NCI-H460 (cell line): Measurements from ENCODE around the gene FAM118A. TPM values are rescaled to one million over a fixed set of nuclear protein-coding genes. Genes with fewer than 3 reads are reported as not detected.
"Not testable (repeated sequence)": the region's sequence is repeated elsewhere in the genome, so short reads cannot be mapped to it uniquely, and the experiment has no call there.

Experiments
- DNase-seq: peaks from one replicate; pipeline ENCODE4 v3.0.0-alpha.2; 2016; ENCODE audit warnings: low read depth; ENCODE audit errors: extremely low read depth
- total RNA-seq: library from RNA; depleted of rRNA; stranded (reverse); fragments of >200 nt; shearing (Covaris generic); gene quantifications from 2 replicates; pipeline ENCODE4 v1.2.3, GENCODE V29; 2014

The FAM118A gene
- total RNA-seq, 1 experiment from 2014 or later = 12.9 TPM

DNA sequence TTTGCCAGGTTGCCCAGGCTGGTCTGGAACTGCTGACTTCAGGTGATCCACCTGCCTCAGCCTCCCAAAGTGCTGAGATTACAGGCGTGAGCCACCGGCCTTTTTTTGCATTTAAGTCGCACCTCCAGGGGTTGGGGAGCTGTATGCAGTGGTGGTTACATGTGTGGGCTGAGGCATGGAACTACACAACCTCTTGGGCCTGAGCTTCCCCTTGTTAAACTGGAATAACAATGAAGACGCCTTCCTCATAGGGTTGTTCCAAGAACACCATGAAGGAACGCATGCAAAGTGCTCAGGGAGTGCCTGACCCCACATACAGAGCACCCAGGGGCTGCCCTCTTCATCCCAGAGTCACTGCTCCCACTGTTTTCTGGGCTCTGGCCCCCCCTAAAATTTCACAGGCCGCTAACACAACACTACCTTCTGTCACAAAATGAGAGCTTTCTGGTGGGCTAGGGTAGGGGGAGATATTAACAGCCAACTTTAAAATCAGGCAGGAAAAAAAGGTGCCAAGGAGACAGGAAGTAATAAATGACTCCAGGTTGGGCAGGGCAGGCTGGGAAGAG, 1.3 kb upstream of the FAM118A start:
- DNase-seq = no peak

- DNase-seq = no peak
These were observed 745 bp upstream of the FAM118A start for GRCh38 chr22:45308957-45309421.

DNA sequence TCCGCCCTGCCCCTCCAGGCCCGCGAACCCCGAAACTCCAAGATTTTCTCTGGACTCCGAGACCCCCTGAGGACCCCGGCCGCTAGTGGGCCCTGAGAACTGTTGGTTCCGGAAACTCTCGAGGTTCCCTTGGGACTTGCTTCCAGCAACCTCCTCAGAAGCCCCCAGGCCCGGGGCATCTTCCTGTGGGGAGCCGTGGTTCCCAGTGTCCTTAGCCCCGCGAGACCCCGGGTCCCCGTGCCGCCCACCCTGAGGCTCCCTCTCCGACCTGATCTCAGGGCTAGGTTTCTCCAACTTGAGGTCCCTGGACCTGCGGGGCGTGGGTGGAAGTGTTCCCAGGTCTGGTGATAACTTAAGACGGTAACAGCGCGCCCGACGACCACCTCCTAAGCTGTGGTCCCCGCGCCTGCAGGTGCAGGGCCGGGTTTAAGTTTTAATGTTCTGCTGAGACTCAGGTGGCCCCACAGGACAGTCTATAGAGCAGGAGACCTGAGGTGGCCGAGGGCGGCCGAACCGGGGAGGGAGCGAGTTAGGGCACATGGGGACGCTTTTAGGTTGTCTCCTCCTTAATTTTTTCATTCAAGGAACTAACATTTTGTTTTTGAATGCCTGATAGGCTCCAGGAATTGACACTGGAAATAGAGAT, 720 bp downstream of the FAM118A start:
- no peak for DNase-seq

- DNase-seq = no peak
These were observed 1.3 kb downstream of the FAM118A start for GRCh38 chr22:45310977-45311531.

DNA sequence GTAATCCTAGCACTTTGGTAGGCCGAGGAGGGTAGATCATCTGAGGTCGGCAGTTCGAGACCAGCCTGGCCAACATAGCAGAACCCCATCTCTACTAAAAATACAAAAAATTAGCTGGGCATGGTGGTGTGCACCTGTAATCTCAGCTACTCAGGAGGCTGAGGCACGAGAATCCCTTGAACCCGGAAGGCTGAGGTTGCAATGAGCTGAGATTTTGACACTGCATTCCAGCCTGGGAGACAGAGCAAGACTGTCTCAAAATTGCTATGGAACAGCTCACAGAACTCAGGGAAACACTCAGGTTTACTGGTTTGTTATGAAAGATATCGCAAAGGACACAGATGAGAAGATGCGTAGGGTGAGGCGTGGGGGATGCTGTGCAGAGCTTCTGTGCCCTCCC, 2.7 kb downstream of the FAM118A start:
- no peak for DNase-seq

- no peak for DNase-seq
These were observed 3.1 kb downstream of the FAM118A start for GRCh38 chr22:45312856-45313255.

GRCh38 chr22:45314054-45314721, 4.5 kb downstream of the FAM118A start:
- DNase-seq = no peak

- DNase-seq = no peak
These were observed 5.1 kb downstream of the FAM118A start for GRCh38 chr22:45314786-45315185.

DNA sequence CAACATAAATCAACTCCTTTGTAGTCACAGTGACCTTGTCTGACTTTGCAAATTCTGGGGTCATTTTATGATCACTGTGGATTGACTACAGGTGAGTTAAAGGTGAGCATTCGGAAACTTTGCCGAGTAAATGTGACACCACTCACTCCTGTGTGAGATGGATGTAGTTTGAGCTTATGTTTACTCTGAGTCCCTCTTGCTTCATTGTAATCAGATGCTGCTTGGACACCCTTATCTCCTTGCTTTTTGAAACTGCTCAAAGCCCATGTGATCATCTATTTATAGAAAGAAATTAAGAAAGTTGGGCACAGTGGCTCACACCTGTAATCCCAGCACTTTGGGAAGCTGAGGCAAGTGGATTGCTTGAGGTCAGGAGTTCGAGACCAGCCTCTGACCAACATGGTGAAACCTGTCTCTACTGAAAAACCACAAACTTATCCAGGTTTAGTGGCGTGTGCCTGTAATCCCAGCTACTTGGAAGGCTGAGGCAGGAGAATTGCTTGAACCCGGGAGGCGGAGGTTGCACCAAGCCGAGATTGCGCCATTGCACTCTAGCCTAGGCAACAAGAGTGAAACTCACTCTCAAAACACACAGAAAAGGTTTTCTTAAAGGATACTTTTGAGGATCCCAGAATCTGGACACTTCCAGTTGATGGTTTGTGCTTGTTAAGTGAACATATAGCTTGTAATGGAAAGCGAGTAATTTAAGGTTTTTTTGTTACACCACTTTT, 7.2 kb downstream of the FAM118A start:
- no peak for DNase-seq

- no peak for DNase-seq
These were observed 7.9 kb downstream of the FAM118A start for GRCh38 chr22:45317551-45318167.

GRCh38 chr22:45318168-45318557, 8.4 kb downstream of the FAM118A start:
- DNase-seq = no peak

DNA sequence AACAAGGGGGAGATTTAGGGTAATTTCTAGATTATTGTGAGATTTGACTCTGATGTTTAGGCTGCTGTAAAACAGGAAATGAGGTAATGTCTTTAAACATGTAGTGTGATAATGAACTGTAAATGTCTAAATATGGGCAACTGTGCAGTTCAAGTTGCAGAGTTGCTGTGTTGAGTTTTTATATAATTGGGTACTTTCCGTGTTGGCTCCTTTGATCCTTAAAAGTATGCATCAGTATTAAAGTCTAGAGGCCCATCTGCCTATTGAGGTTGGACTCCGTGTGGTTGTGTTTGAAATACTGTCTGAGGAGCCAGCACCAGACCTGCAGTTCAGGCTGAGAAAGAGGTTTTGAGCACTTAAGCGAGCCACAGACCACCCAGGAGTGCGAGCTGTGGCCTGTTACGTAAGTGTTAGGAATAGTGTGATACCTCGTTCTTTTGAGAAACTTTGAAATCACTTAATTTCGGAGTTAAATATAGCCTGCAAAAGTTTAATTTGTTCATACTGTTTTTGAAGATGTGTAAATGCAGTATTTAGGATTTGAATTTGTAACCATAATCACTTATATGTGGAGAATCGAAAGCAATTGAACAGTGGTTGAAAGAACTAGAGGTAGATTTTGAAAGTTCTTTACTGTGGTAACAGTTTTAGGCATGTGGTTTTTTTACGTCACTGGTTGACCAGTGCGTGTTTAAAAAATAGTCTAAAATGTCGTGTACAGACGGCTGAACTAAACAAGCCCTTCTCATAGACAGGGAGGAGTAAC, 9.0 kb downstream of the FAM118A start:
- no peak for DNase-seq

- no peak for DNase-seq
These were observed 9.6 kb downstream of the FAM118A start for GRCh38 chr22:45319324-45319685.

GRCh38 chr22:45320357-45320976, 10.7 kb downstream of the FAM118A start:
- DNase-seq = no peak

- DNase-seq = no peak
These were observed 12.1 kb downstream of the FAM118A start for GRCh38 chr22:45321827-45322226.

GRCh38 chr22:45322873-45323525, 13.3 kb downstream of the FAM118A start:
- no peak for DNase-seq

GRCh38 chr22:45323695-45324094, 14.0 kb downstream of the FAM118A start:
- no peak for DNase-seq

DNA sequence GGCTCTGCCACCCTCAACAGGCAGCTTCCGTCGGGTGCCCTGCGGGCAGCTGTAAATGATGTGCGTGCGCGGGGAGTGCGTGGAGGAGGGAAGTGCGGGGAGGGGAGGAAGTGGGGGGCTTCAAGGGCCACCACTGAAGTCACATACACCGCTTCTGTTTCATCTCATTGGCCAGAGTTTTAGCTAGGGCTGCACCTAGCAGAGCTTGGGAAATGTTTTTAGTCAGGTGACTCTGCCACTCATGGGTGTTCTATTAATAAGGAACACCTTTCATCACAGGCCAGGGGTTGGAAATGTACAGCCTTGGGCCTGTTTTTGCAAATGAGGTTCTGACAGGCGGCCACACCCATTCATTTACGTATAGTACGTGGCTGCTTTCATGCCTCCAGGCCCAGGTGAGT, 14.6 kb downstream of the FAM118A start:
- no peak for DNase-seq

- DNase-seq = not testable (repeated sequence)
These were observed 18.5 kb downstream of the FAM118A start for GRCh38 chr22:45328261-45328660.
